GM19468 (cell line): Measurements from ENCODE around the gene WDFY4.

Source experiments
- ATAC-seq: cut with Tn5 transposase; IDR thresholded peaks from one replicate; pipeline ENCODE4 v1.9.1; 2021; ENCODE audit warnings: mild to moderate bottlenecking, moderate library complexity, moderate number of reproducible peaks; ENCODE audit not compliant: unreplicated experiment; ENCODE audit errors: extremely low read depth

WDFY4 gene

DNA sequence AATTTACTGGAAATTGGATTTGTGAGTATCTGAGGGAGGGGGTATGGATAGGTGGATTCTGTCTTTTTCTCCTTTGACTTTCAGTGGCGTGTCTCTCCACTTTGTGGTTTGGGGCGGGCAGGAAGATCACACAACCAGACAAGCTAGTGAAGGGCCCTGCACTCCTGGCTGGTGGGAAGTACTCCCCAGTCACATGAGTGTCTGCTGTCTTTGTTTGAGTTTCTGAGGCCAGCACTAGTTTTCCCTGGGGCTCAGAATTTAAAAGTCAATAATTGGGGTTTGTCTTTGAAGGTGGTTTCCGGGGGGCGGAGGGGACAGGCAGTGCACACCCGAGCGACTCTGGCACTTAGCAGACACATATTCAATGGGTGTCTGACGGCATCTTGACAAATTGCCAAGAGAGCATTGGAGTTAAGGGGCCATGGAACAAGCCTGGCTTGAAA lies 120.1 kb downstream of the WDFY4 start:
- ATAC-seq = no peak

DNA sequence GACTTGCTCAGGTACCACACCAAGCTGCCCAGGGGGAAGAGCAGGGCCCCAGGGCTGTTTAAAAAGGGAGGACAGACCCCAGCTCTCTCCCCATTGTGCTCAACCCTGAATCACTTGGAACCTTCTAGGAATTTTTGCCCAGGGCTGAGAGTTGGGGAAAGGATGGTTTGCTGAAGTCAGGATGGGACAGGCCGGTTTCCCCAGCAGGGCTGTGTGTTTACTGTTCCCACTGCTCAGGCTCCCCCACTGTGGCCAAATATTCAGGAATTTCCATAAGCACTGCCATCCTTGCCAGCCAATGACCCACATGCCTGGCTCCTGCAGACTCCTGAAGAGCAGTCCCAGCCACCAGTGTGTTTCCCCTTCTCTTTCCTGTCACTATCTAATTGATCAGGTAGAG lies 120.7 kb downstream of the WDFY4 start:
- ATAC-seq = no peak

DNA sequence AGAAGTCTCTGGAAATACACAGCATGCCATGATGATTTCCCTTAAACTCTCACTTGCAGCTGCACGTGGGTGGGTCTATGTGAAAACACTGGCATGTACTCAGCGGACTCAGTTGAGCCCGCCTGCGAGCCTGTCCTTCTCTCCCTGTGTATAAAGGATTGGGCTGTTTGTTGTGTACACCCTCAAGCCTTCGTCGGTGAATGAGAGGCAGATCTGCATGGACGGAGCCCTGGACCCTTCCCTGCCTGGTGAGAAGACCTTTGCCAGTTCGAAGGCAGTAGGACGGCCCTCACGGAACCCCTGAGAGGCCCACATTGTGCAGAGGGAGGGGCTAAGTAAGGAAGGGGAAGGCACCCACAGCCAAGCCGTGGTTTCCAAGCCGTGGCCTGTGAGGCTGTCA lies 121.2 kb downstream of the WDFY4 start:
- ATAC-seq = no peak

DNA sequence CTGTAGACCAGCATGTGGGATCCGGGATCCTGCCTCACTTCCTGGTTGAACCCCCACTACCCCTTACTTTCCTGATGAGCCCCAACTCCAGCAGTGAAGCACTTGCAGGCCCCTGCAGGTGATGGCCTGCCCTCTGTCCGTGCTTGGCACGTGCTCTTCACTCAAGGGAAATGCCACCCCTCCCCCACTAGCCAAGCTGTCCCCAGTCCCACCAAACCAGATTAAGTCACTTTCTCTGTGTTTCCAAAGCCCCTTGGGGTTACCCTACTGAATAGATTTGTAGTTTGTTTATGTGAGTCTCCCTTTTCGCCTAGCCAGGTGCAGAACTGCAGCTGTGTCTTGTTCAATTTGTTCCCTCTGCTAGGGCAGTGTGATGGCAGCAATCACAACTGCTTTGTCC lies 121.7 kb downstream of the WDFY4 start:
- ATAC-seq = no peak

GRCh38 chr10:48807791-48808470 lies 123.3 kb downstream of the WDFY4 start:
- ATAC-seq = no peak

- no peak for ATAC-seq
Observed at GRCh38 chr10:48809261-48809660, 124.6 kb downstream of the WDFY4 start.

DNA sequence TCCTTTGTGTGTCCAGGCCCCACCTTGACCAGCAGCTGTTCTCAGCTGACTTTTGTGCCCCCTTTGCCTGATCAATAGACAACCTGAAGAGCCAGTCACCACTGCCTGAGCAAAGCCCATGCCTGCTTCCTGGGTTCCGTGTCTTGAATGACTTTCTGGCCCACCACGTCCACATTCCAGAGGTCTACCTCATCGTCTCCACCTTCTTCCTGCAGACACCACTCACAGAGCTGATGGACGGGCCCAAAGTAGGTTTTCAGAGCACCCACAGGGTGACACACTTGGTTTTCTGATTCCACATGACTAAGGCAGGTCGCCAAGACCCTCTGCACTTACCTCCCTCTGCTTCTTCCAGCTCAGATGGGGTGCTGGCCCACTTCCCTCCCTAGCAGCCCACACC lies 126.8 kb downstream of the WDFY4 start:
- ATAC-seq = no peak

DNA sequence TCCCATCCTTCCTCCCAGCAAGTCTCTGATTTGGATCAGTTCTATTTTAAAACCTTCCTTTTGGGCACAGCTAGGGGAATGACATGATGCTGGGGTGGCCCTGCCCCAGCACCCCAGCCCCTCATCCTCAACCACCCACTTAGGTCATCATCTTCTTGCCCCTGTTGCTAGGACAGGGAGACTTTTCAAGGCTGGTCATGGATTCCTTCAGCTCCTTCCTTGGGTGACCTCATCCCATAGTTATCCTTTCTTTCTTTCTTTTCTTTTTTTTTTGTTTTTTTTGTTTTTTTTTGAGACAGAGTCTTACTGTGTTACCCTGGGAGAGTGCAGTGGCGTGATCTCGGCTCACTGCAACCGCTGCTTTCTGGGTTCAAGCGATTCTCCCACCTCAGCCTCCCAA lies 127.2 kb downstream of the WDFY4 start:
- ATAC-seq = no peak

- no peak for ATAC-seq
Observed at GRCh38 chr10:48813291-48813690, 128.6 kb downstream of the WDFY4 start.

DNA sequence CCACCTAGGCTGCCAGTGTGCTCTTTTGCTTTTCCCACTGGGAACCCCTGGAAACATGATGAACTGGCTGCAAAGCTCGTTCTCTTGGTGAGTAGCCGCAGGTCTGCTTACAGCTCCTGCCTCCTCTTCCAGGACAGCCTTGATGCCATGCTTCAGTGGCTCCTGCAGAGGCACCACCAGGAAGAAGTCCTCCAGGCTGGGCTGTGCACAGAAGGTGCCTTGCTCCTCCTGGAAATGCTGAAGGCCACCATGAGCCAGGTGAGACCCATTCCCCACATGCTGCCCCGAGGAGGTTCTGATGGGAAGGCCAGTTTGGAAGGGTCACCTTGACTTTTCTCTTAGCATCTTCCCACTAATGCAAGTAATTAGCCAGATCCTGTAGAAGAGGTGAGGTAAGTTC lies 129.2 kb downstream of the WDFY4 start:
- ATAC-seq = no peak

- ATAC-seq = no peak
Observed at GRCh38 chr10:48814933-48815332, 130.3 kb downstream of the WDFY4 start.

DNA sequence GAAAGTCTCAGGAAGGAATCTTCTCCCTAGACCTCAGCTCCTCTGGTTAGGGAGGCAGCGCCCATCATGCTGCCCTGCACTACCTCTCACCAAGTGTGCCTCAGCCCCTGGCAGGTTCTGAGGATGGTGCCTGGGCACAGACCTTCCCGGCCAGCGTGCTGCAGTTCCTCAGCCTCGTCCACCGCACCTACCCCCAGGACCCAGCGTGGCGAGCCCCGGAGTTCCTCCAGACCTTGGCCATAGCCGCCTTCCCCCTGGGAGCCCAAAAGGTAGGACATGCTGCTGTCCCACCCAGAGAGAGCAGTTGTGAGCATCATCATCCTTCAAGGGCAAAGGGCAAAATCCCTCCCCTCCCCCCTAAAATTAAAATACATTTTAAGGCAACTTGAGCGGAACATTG lies 132.5 kb downstream of the WDFY4 start:
- ATAC-seq = no peak

DNA sequence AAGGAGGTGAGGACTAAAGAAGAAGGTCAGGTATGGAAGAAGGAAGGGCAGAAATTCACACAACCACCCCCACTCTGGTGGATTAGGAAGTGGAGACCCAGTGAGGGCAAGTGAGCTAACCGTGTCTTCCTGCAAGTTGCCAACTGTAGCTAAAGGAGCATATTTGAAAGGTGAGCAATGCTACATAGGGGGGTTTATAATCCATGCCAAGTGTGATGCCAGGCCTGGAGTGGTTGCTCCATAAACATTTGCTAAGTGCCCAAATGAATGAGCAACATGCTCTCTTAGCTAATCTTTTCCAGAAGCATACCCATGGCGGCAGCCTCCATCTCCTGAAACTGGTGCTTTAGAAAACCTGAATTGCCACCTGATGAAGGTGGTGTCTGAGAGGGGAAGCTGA lies 133.4 kb downstream of the WDFY4 start:
- ATAC-seq = no peak

DNA sequence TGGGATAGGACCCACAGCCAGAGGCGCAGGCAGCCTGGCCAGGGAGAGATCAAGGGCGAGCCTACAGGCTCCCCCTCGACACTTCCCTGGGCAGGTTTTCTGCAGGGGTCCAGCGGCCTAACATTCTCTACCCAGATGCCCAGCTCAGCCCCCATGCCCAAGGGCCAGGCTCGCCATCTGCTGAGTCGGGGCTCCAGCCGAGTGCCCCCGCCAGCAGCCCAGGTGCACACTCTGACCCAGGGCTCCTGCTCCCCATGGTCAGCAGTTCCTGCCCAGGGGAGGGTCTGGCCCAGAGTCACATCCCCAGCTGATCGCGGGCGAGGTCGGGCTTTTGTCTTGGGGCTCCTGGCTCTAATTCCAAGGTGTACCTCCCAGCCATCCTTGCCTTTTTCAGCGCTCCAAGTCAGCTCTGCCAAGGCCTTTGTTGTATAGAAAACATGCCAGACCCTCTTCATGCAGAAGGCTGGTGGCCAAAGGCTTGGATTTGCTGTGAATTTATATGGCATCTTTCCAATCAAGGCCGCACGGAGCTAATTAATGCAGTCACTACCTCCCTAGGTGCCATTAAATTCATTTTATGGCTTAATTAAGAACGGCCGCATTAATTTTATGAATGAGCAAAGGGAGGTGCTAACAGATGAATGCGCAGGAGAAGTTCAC lies 134.3 kb downstream of the WDFY4 start:
- no peak for ATAC-seq

GRCh38 chr10:48819783-48820182 lies 135.1 kb downstream of the WDFY4 start:
- no peak for ATAC-seq

- ATAC-seq = no peak
Observed at GRCh38 chr10:48820231-48820630, 135.6 kb downstream of the WDFY4 start.

- no peak for ATAC-seq
Observed at GRCh38 chr10:48820699-48821098, 136.0 kb downstream of the WDFY4 start.

- ATAC-seq = no peak
Observed at GRCh38 chr10:48821111-48821510, 136.4 kb downstream of the WDFY4 start.

GRCh38 chr10:48821692-48822091 lies 137.0 kb downstream of the WDFY4 start:
- ATAC-seq = no peak

DNA sequence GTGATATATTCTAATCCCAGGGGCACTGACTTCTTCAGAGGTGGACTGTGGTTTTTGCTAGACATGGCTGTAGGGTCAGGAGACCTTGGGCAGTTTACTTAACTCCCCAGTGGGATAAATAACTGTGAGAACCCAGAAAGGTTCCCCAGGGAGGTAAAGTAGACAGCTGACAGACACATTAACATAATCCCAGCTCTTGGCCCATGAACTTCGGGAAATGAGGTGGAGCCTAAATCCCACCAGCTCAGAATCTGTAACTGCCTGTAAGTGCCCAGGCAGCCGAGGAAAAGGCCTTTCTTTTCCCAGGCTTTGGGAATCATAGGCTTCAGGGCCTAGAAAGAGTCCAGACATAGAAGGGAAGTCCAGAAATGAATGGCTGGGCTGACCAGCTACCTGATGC lies 149.0 kb downstream of the WDFY4 start:
- ATAC-seq = no peak

GRCh38 chr10:48834189-48834965 lies 149.7 kb downstream of the WDFY4 start:
- no peak for ATAC-seq
